ENCODE data around the gene SLC49A3.
"Not testable (repeated sequence)": the region's sequence is repeated elsewhere in the genome, so short reads cannot be mapped to it uniquely, and the experiment has no call there.

The SLC49A3 gene

GRCh38 chr4:688854-689681, at the start of gene SLC49A3:
Gene SLC49A3 (minus strand): TSS chr4:689151. CDS start chr4:689127, 24 bp downstream.
- no peak for DNase-seq

GRCh38 chr4:736561-736960, 47.6 kb upstream of the SLC49A3 start:
- DNase-seq, result not testable (repeated sequence)

- no peak for DNase-seq
These were observed 46.6 kb upstream of the SLC49A3 start for GRCh38 chr4:735583-735982.

- DNase-seq, result no peak
These were observed 46.0 kb upstream of the SLC49A3 start for GRCh38 chr4:734951-735350.

- DNase-seq, result no peak
These were observed 45.1 kb upstream of the SLC49A3 start for GRCh38 chr4:734075-734474.

GRCh38 chr4:733631-733980, 44.7 kb upstream of the SLC49A3 start:
- no peak for DNase-seq

GRCh38 chr4:732911-733630, 44.1 kb upstream of the SLC49A3 start:
- DNase-seq, result peak; percentile 2

- no peak for DNase-seq
These were observed 43.5 kb upstream of the SLC49A3 start for GRCh38 chr4:732486-732885.

GRCh38 chr4:731954-732353, 43.0 kb upstream of the SLC49A3 start:
- not testable (repeated sequence) for DNase-seq

- DNase-seq, result not testable (repeated sequence)
These were observed 42.3 kb upstream of the SLC49A3 start for GRCh38 chr4:730946-731904.

- no peak for DNase-seq
These were observed 41.6 kb upstream of the SLC49A3 start for GRCh38 chr4:730511-730910.

GRCh38 chr4:729336-730315, 40.7 kb upstream of the SLC49A3 start:
- no peak for DNase-seq

- no peak for DNase-seq
These were observed 38.6 kb upstream of the SLC49A3 start for GRCh38 chr4:727576-727975.

- DNase-seq, result no peak
These were observed 37.9 kb upstream of the SLC49A3 start for GRCh38 chr4:726838-727237.

GRCh38 chr4:726235-726787, 37.4 kb upstream of the SLC49A3 start:
- DNase-seq, result no peak

- no peak for DNase-seq
These were observed 36.7 kb upstream of the SLC49A3 start for GRCh38 chr4:725391-726234.

- no peak for DNase-seq
These were observed 35.0 kb upstream of the SLC49A3 start for GRCh38 chr4:723751-724530.

GRCh38 chr4:722851-723360, 34.0 kb upstream of the SLC49A3 start:
- DNase-seq, result no peak

GRCh38 chr4:722169-722725, 33.3 kb upstream of the SLC49A3 start:
- no peak for DNase-seq

Data from GDM1 (cell line).